Astrocyte of the cerebellum (primary cell): ENCODE results near the gene ZNF408.
"Not testable (repeated sequence)": the region's sequence is repeated elsewhere in the genome, so short reads cannot be mapped to it uniquely, and the experiment has no call there.

Source experiments
- DNase-seq: peaks from one replicate; pipeline ENCODE4 v3.0.0-alpha.2; 2011; ENCODE audit warnings: low read depth
- H3K4me3 ChIP-seq: 2 replicates; pipeline ENCODE4 v1.5.1; 2011; ENCODE audit warnings: mild to moderate bottlenecking, low read depth, low read length, moderate library complexity
- in situ Hi-C: cut with HindIII; loops from 2 replicates; pipeline ENCODE4 v1.10.0; 2017; ENCODE audit warnings: low sequenced_read_pairs
- TF ChIP-seq, protein P1 (sequence below): IDR thresholded peaks from 2 replicates; pipeline ENCODE4 v1.5.1; 2012; ENCODE audit warnings: low read length, low read depth, moderate library complexity, mild to moderate bottlenecking; ENCODE audit errors: missing control alignments

The ZNF408 gene

GRCh38 chr11:46701078-46701654, 335 bp downstream of the ZNF408 start:
- TF ChIP-seq, protein P1, sequence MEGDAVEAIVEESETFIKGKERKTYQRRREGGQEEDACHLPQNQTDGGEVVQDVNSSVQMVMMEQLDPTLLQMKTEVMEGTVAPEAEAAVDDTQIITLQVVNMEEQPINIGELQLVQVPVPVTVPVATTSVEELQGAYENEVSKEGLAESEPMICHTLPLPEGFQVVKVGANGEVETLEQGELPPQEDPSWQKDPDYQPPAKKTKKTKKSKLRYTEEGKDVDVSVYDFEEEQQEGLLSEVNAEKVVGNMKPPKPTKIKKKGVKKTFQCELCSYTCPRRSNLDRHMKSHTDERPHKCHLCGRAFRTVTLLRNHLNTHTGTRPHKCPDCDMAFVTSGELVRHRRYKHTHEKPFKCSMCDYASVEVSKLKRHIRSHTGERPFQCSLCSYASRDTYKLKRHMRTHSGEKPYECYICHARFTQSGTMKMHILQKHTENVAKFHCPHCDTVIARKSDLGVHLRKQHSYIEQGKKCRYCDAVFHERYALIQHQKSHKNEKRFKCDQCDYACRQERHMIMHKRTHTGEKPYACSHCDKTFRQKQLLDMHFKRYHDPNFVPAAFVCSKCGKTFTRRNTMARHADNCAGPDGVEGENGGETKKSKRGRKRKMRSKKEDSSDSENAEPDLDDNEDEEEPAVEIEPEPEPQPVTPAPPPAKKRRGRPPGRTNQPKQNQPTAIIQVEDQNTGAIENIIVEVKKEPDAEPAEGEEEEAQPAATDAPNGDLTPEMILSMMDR: no peak
- in situ Hi-C loops: no loop called here
- DNase-seq: no peak
- H3K4me3 ChIP-seq: peak overlapping the region; percentile 100

DNA sequence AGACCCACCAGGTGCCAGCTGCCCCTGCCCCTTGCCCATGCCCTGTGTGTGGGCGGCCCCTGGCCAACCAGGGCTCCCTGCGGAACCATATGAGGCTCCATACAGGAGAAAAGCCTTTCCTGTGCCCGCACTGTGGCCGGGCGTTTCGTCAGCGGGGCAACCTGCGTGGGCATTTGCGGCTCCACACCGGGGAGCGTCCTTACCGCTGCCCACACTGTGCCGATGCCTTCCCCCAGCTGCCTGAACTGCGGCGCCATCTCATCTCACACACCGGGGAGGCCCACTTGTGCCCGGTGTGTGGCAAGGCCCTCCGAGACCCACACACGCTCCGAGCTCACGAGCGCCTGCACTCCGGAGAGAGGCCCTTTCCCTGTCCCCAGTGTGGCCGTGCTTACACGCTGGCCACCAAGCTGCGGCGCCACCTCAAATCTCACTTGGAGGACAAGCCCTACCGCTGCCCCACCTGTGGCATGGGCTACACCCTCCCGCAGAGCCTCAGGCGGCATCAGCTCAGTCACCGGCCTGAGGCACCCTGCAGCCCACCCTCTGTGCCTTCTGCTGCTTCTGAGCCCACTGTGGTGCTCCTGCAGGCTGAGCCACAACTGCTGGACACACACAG, 4.3 kb downstream of the ZNF408 start:
- in situ Hi-C loops: no loop called here
- no peak for DNase-seq
- TF ChIP-seq, protein P1: no peak
- no peak overlapping the region for H3K4me3 ChIP-seq

DNA sequence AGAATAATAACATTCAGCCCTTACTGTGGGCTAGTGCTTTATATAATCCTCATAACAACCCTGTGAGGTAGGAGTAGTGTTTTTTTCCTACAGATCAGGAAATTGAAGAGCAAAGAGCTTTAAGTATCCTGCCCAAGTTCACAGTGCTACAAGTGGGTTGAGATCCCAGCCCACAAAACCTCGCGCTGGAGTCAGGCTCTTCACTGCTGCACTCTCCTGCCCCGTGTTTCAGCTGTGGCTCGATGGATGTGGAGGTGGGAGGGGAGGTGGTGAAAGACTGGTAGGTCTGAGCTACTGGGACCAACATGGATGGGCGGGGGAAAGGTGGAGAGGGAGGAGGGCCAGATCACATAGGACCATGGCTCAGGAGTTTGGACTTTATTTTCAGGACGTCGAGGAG, 6.1 kb downstream of the ZNF408 start:
- in situ Hi-C loops: no loop called here
- TF ChIP-seq, protein P1: no peak
- DNase-seq: no peak
- H3K4me3 ChIP-seq: no peak overlapping the region

- in situ Hi-C loops, H3K4me3 ChIP-seq, DNase-seq: not testable (repeated sequence)
Observed at GRCh38 chr11:46709351-46709750, 8.5 kb downstream of the ZNF408 start.

DNA sequence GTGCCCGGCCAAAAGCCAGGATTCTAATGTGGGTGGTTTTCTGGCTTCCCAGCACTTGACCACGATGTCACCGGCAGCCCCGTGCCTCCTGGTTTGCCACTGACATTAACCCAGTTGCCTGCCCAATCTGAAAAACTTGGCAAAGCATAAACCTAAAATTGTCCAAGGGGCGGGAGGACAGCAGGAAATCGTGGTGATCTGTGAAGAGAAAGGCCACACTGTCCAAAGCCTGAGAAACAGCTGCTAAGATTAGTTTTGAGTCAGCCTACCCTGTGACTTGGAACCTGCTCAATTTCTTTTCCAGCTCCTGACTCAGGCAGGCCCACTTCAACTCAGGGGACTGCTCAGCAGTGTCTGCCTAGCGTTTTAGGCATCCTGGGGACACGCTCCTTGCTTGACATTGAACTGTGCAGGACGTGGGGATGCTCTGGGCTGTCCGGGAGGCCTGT, 10.0 kb downstream of the ZNF408 start:
- DNase-seq: peak; percentile 91
- no peak overlapping the region for H3K4me3 ChIP-seq
- TF ChIP-seq, protein P1: no peak
- in situ Hi-C loops: no loop called here

DNA sequence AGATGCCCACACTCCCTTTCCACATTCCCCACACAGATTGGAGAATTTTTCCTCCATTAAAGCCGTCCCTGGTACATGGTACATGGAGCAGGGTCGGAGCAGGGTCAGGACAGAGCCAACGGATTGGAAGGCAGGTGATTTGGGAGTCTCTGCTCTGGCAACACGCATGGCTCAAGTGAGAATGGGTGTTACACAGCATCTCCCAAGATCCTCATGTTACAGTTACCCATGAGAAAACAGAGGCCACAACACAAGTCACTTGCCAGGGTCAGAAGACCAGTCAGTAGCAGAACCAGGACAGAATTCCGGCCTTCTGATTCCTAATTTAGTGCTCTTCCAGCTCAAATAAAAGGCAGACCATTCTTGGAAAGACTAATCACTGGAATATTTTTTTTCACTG, 10.5 kb downstream of the ZNF408 start:
- in situ Hi-C loops: no loop called here
- TF ChIP-seq, protein P1: no peak
- no peak for DNase-seq
- no peak overlapping the region for H3K4me3 ChIP-seq

GRCh38 chr11:46712874-46713576, 12.2 kb downstream of the ZNF408 start:
- no peak overlapping the region for H3K4me3 ChIP-seq
- DNase-seq: no peak
- TF ChIP-seq, protein P1: no peak
- in situ Hi-C loops: no loop called here

GRCh38 chr11:46717825-46718154, 17.0 kb downstream of the ZNF408 start:
- DNase-seq, in situ Hi-C loops, H3K4me3 ChIP-seq: not testable (repeated sequence)
